ENCODE results near the gene SPRR3.

GRCh38 chr1:153028766-153029165 is 27.2 kb downstream of the SPRR3 start:
- TF ChIP-seq CTCF (conservative IDR thresholded peaks at IDR 0.05 in 1 of 2, IDR thresholded peaks at IDR 0.05 in 1 of 2; ENCODE audit: extremely low read depth in 1 of 2, insufficient read depth in 1 of 2, low read depth in 1 of 2, low read length in 2 of 2) (no peak), EZH2 (IDR thresholded peaks at IDR 0.05; ENCODE audit: borderline replicate concordance, low read length) (no peak)

Measured in mammary epithelial cell (primary cell).